Testis (tissue), 2 donors: ENCODE data around the gene SIN3B.

ENCODE experiments used
- CTCF ChIP-seq, 3 experiments: fragments of 450-650 bp in 2 of 3; fragments of 200-600 bp in 1 of 3; sonication (generic) in 1 of 3; IDR thresholded peaks; one replicate each; pipeline ENCODE4 v1.5.1; 2016 to 2019; ENCODE audit warnings: antibody characterized with exemption in 3 of 3, mild to moderate bottlenecking in 2 of 3, moderate library complexity in 1 of 3
- POLR2A ChIP-seq: fragments of 450-650 bp; IDR thresholded peaks from one replicate; pipeline ENCODE4 v1.6.1; 2017; ENCODE audit warnings: antibody characterized with exemption, mild to moderate bottlenecking, moderate library complexity

- TF ChIP-seq CTCF (IDR thresholded peaks at IDR 0.05) (no peak), POLR2A (no peak)
Measured at GRCh38 chr19:16861834-16862233, 32.6 kb downstream of the SIN3B start.
